HG03565 (cell line): ENCODE data around the gene ACACB.

ENCODE experiments used
- ATAC-seq: cut with Tn5 transposase; IDR thresholded peaks from one replicate; pipeline ENCODE4 v1.9.1; 2021; ENCODE audit warnings: mild to moderate bottlenecking, moderate library complexity; ENCODE audit not compliant: unreplicated experiment

ACACB gene

GRCh38 chr12:109115758-109116610, at the start of gene ACACB:
Gene ACACB (plus strand): TSS chr12:109116587. CDS start chr12:109139406, 22,819 bp downstream.
- ATAC-seq, result no peak

GRCh38 chr12:109069307-109070271, 46.8 kb upstream of the ACACB start:
- ATAC-seq, result no peak

GRCh38 chr12:109074866-109075265, 41.5 kb upstream of the ACACB start:
- no peak for ATAC-seq

GRCh38 chr12:109082751-109083150, 33.6 kb upstream of the ACACB start:
- ATAC-seq, result no peak

GRCh38 chr12:109084425-109084824, 32.0 kb upstream of the ACACB start:
- ATAC-seq, result no peak

GRCh38 chr12:109085590-109085989, 30.8 kb upstream of the ACACB start:
- no peak for ATAC-seq

GRCh38 chr12:109087250-109087649, 29.1 kb upstream of the ACACB start:
- no peak for ATAC-seq

GRCh38 chr12:109088818-109089217, 27.6 kb upstream of the ACACB start:
- no peak for ATAC-seq

GRCh38 chr12:109089683-109090082, 26.7 kb upstream of the ACACB start:
- no peak for ATAC-seq

GRCh38 chr12:109092497-109093021, 23.8 kb upstream of the ACACB start:
- ATAC-seq, result no peak

GRCh38 chr12:109093022-109093918, 23.1 kb upstream of the ACACB start, which contains the start of gene ALKBH2:
Gene ALKBH2 (minus strand): TSS chr12:109093472. CDS start chr12:109092786, 686 bp downstream.
- ATAC-seq, result peak; percentile 57

GRCh38 chr12:109097140-109097434, 19.3 kb upstream of the ACACB start:
- ATAC-seq, result no peak

GRCh38 chr12:109097435-109098182, 18.8 kb upstream of the ACACB start, which contains the start of gene UNG:
Gene UNG (plus strand): TSS chr12:109097597. CDS start chr12:109097680, 83 bp downstream.
- ATAC-seq, result peak; percentile 79

- peak; percentile 14 for ATAC-seq
Observed at GRCh38 chr12:109098183-109098604, 18.2 kb upstream of the ACACB start.

- no peak for ATAC-seq
Observed at GRCh38 chr12:109098651-109099050, 17.7 kb upstream of the ACACB start.

- no peak for ATAC-seq
Observed at GRCh38 chr12:109099431-109100020, 16.9 kb upstream of the ACACB start.

- ATAC-seq, result no peak
Observed at GRCh38 chr12:109100741-109101140, 15.6 kb upstream of the ACACB start.

GRCh38 chr12:109102491-109102890, 13.9 kb upstream of the ACACB start:
- no peak for ATAC-seq

GRCh38 chr12:109105176-109105575, 11.2 kb upstream of the ACACB start:
- no peak for ATAC-seq
